Fibroblast of lung (primary cell): Measurements from ENCODE around the gene ABHD16B. TPM values are rescaled to one million over a fixed set of nuclear protein-coding genes. Genes with fewer than 3 reads are reported as not detected.
A peak's percentile ranks its signal among the peaks of the same experiment; 100 is the strongest.

Source experiments
- DNase-seq, 2 donors: peaks; one replicate each; pipeline versions ENCODE4 v3.0.0 to v3.0.0-alpha.2; 2010; ENCODE audit warnings: low read depth in 2 of 2
- H2AFZ ChIP-seq: 2 replicates; pipeline ENCODE4 v1.5.1; 2012; ENCODE audit warnings: low read length, control low read depth, inconsistent platforms
- H3K27ac ChIP-seq: 2 replicates; pipeline ENCODE4 v1.5.1; 2011; ENCODE audit warnings: low read length, control low read depth; ENCODE audit not compliant: insufficient read depth
- H3K27me3 ChIP-seq: 2 replicates; pipeline ENCODE4 v1.5.1; 2011; ENCODE audit warnings: mild to moderate bottlenecking, low read length; ENCODE audit not compliant: control insufficient read depth, insufficient read depth
- H3K36me3 ChIP-seq: 2 replicates; pipeline ENCODE4 v1.5.1; 2011; ENCODE audit warnings: low read length; ENCODE audit not compliant: control insufficient read depth, insufficient read depth
- H3K4me1 ChIP-seq: 2 replicates; pipeline ENCODE4 v1.5.1; 2011; ENCODE audit warnings: low read length; ENCODE audit not compliant: control insufficient read depth, insufficient read depth; ENCODE audit errors: extremely low read depth
- H3K4me2 ChIP-seq: 2 replicates; pipeline ENCODE4 v1.5.1; 2011; ENCODE audit warnings: low read length, control low read depth; ENCODE audit not compliant: insufficient read depth; ENCODE audit errors: extremely low read depth
- H3K4me3 ChIP-seq, 4 experiments: fragments of 200-600 bp in 1 of 4; sonication (generic) in 1 of 4; replicated peaks in 1 of 4; 2 replicates each; pipeline ENCODE4 v1.5.1; 2011 to 2016; ENCODE audit warnings: low read length in 4 of 4, low read depth in 3 of 4, mild to moderate bottlenecking in 3 of 4, control low read depth in 2 of 4, inconsistent platforms in 1 of 4, mixed read lengths in 1 of 4; ENCODE audit not compliant: insufficient read depth in 1 of 4; ENCODE audit errors: control extremely low read depth in 1 of 4
- H3K79me2 ChIP-seq: 2 replicates; pipeline ENCODE4 v1.5.1; 2012; ENCODE audit warnings: mild to moderate bottlenecking, low read length, inconsistent platforms; ENCODE audit not compliant: control insufficient read depth, insufficient read depth
- H3K9ac ChIP-seq: 2 replicates; pipeline ENCODE4 v1.5.1; 2011; ENCODE audit warnings: mild to moderate bottlenecking, low read length, control low read depth; ENCODE audit not compliant: insufficient read depth
- H3K9me3 ChIP-seq: 2 replicates; pipeline ENCODE4 v1.5.1; 2012; ENCODE audit warnings: low read depth, low read length; ENCODE audit not compliant: control insufficient read depth, insufficient read depth
- H4K20me1 ChIP-seq: 2 replicates; pipeline ENCODE4 v1.5.1; 2011; ENCODE audit warnings: low read length; ENCODE audit not compliant: control insufficient read depth, insufficient read depth; ENCODE audit errors: extremely low read depth
- EZH2 ChIP-seq: IDR thresholded peaks from 2 replicates; pipeline ENCODE4 v1.5.1; 2012; ENCODE audit warnings: low read length, control low read depth, mild to moderate bottlenecking; ENCODE audit errors: missing control alignments
- polyA plus RNA-seq, 2 donors: library from polyadenylated mRNA; depleted of rRNA in 1 of 2; stranded (reverse) in 1 of 2; unstranded in 1 of 2; fragments of >200 nt; gene quantifications; 2 replicates each; pipeline ENCODE4 v1.2.1, GENCODE V29; 2011 to 2012; ENCODE audit warnings: missing spikeins in 1 of 2
- total RNA-seq: library from RNA; depleted of rRNA; stranded (reverse); fragments of >200 nt; gene quantifications from 2 replicates; pipeline ENCODE4 v1.2.1, GENCODE V29; 2014
- TF ChIP-seq, protein P1 (sequence below), 2 donors: IDR thresholded peaks in 1 of 2; conservative IDR thresholded peaks in 1 of 2; 1 replicate in 1 of 2; 2 replicates in 1 of 2; pipeline ENCODE4 v1.5.1; 2011 to 2012; ENCODE audit warnings: low read length in 2 of 2, control low read depth in 1 of 2, inconsistent platforms in 1 of 2, low read depth in 1 of 2, mild to moderate bottlenecking in 1 of 2

Gene ABHD16B
- total and polyA plus RNA-seq, 2 donors (not counting 1 experiment from before 2014, with no cell fraction given) = not detected

DNA sequence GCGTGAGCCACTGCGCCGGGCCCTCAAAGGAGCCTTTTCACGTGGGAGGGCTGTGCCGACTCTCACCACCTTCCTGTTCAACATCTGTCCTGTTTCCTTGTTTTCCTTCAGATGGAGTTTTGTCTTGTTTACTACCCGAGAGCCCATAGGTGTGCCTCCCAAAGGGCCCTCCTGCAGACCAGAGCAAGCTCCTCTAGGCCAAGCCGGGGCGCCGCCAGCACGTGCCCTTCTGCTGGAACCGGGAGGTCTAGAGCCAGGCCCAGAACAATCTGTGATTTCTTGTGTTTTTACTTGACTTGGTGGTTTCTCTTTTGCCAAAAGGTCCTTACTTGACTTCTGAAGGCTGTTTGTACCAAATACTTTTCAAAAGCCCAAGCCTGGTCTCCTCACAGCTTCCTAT, 25.6 kb downstream of the ABHD16B start:
- no peak overlapping the region for H3K4me3 ChIP-seq
- no peak for DNase-seq
- H4K20me1 ChIP-seq = no peaks in the 10 kb centered on the region
- H3K27me3 ChIP-seq = no peaks in the 10 kb centered on the region
- H3K9ac ChIP-seq = no peak overlapping the region
- no peak overlapping the region for H2AFZ ChIP-seq
- H3K79me2 ChIP-seq = peaks cover 23% of the 10 kb centered on the region
- peaks cover 58% of the 10 kb centered on the region for H3K36me3 ChIP-seq
- no peaks in the 10 kb centered on the region for H3K9me3 ChIP-seq
- no peak for TF ChIP-seq EZH2
- TF ChIP-seq, protein P1, sequence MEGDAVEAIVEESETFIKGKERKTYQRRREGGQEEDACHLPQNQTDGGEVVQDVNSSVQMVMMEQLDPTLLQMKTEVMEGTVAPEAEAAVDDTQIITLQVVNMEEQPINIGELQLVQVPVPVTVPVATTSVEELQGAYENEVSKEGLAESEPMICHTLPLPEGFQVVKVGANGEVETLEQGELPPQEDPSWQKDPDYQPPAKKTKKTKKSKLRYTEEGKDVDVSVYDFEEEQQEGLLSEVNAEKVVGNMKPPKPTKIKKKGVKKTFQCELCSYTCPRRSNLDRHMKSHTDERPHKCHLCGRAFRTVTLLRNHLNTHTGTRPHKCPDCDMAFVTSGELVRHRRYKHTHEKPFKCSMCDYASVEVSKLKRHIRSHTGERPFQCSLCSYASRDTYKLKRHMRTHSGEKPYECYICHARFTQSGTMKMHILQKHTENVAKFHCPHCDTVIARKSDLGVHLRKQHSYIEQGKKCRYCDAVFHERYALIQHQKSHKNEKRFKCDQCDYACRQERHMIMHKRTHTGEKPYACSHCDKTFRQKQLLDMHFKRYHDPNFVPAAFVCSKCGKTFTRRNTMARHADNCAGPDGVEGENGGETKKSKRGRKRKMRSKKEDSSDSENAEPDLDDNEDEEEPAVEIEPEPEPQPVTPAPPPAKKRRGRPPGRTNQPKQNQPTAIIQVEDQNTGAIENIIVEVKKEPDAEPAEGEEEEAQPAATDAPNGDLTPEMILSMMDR (conservative IDR thresholded peaks at IDR 0.05 in 1 of 2, IDR thresholded peaks at IDR 0.05 in 1 of 2; ENCODE audit: low read depth in 1 of 2, low read length in 2 of 2) = no peak
- no peak overlapping the region for H3K4me2 ChIP-seq
- H3K27ac ChIP-seq = no peak overlapping the region
- no peaks in the 10 kb centered on the region for H3K4me1 ChIP-seq

DNA sequence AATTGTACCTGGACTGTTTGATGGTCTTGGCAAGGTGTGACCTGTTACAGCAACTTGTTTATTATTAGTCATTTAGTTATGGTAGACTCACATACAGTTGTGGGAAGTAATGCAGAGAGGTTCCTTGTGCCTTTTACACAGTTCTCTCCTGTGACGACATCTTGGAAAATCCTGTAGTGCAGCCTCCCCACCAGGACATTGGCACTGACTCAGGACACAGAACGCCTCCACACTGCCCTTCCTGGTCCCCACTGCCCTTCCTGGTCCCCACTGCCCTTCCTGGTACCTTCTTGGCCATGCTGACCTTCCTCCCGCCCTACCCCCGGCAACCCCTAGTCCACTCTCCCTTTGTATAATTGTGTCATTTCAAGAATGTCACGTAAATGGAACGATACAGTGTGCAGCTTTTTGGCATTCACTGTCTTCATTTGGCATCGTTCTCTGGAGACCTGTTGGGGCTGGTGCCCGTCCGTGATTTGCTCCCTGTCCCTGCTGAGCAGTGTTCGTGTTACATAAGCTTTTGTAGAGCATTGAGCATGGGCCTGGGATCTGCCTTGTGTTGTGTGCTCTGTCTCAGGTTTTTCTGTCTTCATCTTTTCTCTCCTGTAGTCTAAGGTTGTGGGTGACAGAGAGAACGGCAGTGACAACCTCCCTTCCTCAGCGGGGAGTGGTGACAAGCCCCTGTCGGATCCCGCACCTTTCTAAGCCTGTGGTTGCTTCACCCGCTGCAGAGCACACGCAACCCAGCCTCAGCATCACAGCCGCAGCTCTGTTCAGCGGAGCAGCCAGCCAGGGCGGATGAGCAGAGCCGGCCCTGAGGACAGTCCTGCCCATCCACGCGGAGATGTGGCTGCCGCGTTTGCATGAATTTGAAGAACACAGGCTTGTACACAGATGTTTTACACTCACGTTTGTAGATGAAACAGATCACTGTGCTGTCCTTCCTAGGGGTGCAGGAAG, 28.2 kb downstream of the ABHD16B start:
- Histone ChIP-seq H3K4me2 (no peak overlapping the region), H3K79me2 (peaks cover 10% of the 10 kb centered on the region), H3K36me3 (peaks cover 46% of the 10 kb centered on the region), H2AFZ (no peak overlapping the region), H3K4me3 (no peak overlapping the region), H3K9ac (no peak overlapping the region), H3K27me3 (no peaks in the 10 kb centered on the region), H4K20me1 (no peaks in the 10 kb centered on the region), H3K27ac (no peak overlapping the region), H3K9me3 (no peaks in the 10 kb centered on the region), H3K4me1 (no peaks in the 10 kb centered on the region)
- TF ChIP-seq, protein P1 (conservative IDR thresholded peaks at IDR 0.05 in 1 of 2, IDR thresholded peaks at IDR 0.05 in 1 of 2; ENCODE audit: low read depth in 1 of 2, low read length in 2 of 2) = no peak
- no peak for DNase-seq

DNA sequence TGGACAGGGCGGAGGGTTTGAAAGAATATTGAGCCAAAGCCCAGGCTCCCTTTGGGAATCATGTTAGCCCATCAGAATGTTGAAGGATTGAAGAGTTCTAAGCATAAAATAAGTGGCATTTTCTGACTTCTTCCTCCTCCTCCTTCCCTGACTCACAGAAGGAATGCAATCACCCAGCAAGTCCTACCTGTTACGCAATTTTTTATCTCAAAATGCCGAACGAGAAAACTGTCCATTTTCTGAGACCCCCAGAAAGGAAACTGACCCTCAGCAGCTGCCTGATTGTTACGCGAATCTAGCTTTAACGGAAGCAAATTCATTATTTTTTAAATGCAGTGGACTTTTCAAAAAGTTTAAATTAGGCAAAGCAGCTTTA, 28.9 kb downstream of the ABHD16B start:
- H3K27ac ChIP-seq = no peak overlapping the region
- H3K4me1 ChIP-seq = no peaks in the 10 kb centered on the region
- H3K27me3 ChIP-seq = no peaks in the 10 kb centered on the region
- no peak overlapping the region for H2AFZ ChIP-seq
- no peaks in the 10 kb centered on the region for H3K9me3 ChIP-seq
- H3K9ac ChIP-seq = no peak overlapping the region
- peak in 1 of 2 donors; percentile 15 for DNase-seq
- no peak overlapping the region for H3K4me2 ChIP-seq
- peaks cover 40% of the 10 kb centered on the region for H3K36me3 ChIP-seq
- H3K79me2 ChIP-seq = peaks cover 4% of the 10 kb centered on the region
- TF ChIP-seq EZH2 = no peak
- TF ChIP-seq, protein P1 (conservative IDR thresholded peaks at IDR 0.05 in 1 of 2, IDR thresholded peaks at IDR 0.05 in 1 of 2; ENCODE audit: low read depth in 1 of 2, low read length in 2 of 2) = no peak
- no peaks in the 10 kb centered on the region for H4K20me1 ChIP-seq
- H3K4me3 ChIP-seq = no peak overlapping the region
